BE2C (cell line): ENCODE data around the gene ABHD2.
A peak's percentile ranks its signal among the peaks of the same experiment; 100 is the strongest.
"Not testable (repeated sequence)": the region's sequence is repeated elsewhere in the genome, so short reads cannot be mapped to it uniquely, and the experiment has no call there.

Experiments used
- DNase-seq: peaks from one replicate; pipeline ENCODE4 v3.0.0-alpha.2; 2020
- H3K27me3 ChIP-seq: fragments of 250-450 bp; sonication (Bioruptor Pico); 2 replicates; pipeline ENCODE4 v1.5.1; 2020; ENCODE audit warnings: mild to moderate bottlenecking
- H3K36me3 ChIP-seq: fragments of 250-450 bp; sonication (Bioruptor Pico); 2 replicates; pipeline ENCODE4 v1.5.1; 2020; ENCODE audit warnings: mild to moderate bottlenecking
- H3K4me1 ChIP-seq: fragments of 250-450 bp; sonication (Bioruptor Pico); 2 replicates; pipeline ENCODE4 v1.5.1; 2020
- H3K4me3 ChIP-seq: 2 replicates; pipeline ENCODE4 v1.5.1; 2011; ENCODE audit warnings: low read depth, low read length
- H3K9me3 ChIP-seq: fragments of 250-450 bp; sonication (Bioruptor Pico); 2 replicates; pipeline ENCODE4 v1.5.1; 2020
- TF ChIP-seq, protein P1 (sequence below): IDR thresholded peaks from 2 replicates; pipeline ENCODE4 v1.5.1; 2012; ENCODE audit warnings: mild to moderate bottlenecking, low read depth, low read length

ABHD2 gene

GRCh38 chr15:89083246-89083645, 5.0 kb upstream of the ABHD2 start:
- no peak for DNase-seq
- Histone ChIP-seq H3K36me3 (no peaks in the 10 kb centered on the region), H3K4me3 (no peak overlapping the region), H3K9me3 (no peaks in the 10 kb centered on the region), H3K4me1 (peaks cover 35% of the 10 kb centered on the region), H3K27me3 (no peaks in the 10 kb centered on the region)
- TF ChIP-seq, protein P1, sequence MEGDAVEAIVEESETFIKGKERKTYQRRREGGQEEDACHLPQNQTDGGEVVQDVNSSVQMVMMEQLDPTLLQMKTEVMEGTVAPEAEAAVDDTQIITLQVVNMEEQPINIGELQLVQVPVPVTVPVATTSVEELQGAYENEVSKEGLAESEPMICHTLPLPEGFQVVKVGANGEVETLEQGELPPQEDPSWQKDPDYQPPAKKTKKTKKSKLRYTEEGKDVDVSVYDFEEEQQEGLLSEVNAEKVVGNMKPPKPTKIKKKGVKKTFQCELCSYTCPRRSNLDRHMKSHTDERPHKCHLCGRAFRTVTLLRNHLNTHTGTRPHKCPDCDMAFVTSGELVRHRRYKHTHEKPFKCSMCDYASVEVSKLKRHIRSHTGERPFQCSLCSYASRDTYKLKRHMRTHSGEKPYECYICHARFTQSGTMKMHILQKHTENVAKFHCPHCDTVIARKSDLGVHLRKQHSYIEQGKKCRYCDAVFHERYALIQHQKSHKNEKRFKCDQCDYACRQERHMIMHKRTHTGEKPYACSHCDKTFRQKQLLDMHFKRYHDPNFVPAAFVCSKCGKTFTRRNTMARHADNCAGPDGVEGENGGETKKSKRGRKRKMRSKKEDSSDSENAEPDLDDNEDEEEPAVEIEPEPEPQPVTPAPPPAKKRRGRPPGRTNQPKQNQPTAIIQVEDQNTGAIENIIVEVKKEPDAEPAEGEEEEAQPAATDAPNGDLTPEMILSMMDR: no peak

- DNase-seq: peak; percentile 50
- H3K4me3 ChIP-seq: no peak overlapping the region
Measured at GRCh38 chr15:89085289-89085926, 2.8 kb upstream of the ABHD2 start.

GRCh38 chr15:89085933-89086332, 2.3 kb upstream of the ABHD2 start:
- H3K4me3 ChIP-seq, H3K9me3 ChIP-seq, DNase-seq, H3K36me3 ChIP-seq, H3K27me3 ChIP-seq: not testable (repeated sequence)
- H3K4me1 ChIP-seq: peaks cover 33% of the 10 kb centered on the region

More at GRCh38 chr15:89085289-89085926, 2.8 kb upstream of the ABHD2 start:
- no peaks in the 10 kb centered on the region for H3K36me3 ChIP-seq
- H3K27me3 ChIP-seq: no peaks in the 10 kb centered on the region
- H3K4me1 ChIP-seq: peaks cover 33% of the 10 kb centered on the region
- no peaks in the 10 kb centered on the region for H3K9me3 ChIP-seq
- TF ChIP-seq, protein P1: no peak

- not testable (repeated sequence) for H3K27me3 ChIP-seq, H3K9me3 ChIP-seq, H3K4me3 ChIP-seq, DNase-seq, H3K36me3 ChIP-seq
- H3K4me1 ChIP-seq: peaks cover 33% of the 10 kb centered on the region
Measured at GRCh38 chr15:89086390-89086789, 1.9 kb upstream of the ABHD2 start.

DNA sequence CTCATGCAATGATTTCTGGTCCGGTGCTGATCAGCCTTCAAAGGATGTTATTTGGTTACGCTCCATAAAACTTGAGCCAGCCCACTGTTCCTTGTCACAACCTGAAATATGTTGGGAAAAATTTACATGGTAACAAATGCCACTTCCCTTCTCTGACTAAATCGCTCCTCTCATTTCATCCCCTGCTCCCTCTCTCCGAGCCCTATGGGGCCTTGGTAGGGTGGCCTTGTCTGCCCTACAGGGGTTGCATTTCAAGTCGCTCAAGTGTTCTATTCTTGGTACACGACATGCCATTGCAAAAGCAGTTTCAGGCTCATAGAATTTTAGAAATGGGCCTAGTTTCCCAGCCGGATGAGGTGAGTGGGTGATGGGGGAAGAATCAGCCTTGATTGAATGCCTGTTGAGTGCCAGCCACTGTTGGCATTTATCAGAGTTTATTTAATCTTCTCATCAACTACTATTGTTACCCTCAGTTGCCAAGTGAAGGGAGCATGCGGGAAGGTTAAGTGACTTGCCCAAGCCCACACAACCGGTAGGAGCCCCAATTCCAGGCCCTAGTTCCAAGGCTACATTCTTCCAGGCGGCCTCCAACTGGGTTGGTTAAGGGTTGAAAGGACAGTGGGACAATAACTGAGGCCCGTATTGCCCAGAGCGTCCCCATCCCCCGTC, 961 bp upstream of the ABHD2 start:
- H3K36me3 ChIP-seq: no peaks in the 10 kb centered on the region
- no peak for DNase-seq

DNA sequence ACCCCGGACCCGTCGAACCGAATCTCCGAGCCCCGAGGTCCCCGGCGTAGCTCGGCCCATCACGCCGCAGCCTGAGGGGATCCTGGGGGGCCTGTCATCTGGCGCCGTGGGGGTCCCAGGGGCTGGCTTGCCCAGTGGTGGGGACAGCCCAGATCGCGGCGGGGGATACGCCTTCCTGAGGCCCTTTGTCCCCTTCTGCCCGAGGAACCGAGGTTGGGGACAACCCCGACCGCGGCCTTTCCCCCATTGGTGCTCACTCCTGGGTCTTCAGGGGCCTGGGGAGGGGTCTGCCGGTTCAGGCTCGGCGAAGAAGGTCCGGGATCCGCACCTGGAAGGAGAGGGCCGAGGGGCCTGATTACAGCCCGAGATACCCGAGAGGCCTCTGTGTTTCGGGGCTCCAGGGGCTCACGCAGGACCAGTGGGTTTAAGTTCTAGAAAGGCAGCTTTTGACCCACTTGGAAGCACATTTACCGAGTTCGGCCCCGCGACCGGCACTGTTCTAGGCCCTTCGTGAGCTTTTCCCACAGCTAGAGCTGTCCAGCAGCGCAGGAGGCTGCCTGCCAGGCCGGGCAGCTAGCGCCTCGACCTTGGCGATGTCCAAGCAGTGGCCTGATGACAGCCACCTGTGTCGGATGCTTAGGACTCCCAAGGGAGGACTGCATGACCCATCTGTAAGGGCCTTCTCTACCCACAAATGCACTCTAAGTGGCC, 504 bp downstream of the ABHD2 start:
- H3K36me3 ChIP-seq: peaks cover 5% of the 10 kb centered on the region
- no peaks in the 10 kb centered on the region for H3K27me3 ChIP-seq
- TF ChIP-seq, protein P1: no peak
- H3K9me3 ChIP-seq: no peaks in the 10 kb centered on the region
- peak overlapping the region; percentile 86 for H3K4me3 ChIP-seq
- peaks cover 36% of the 10 kb centered on the region for H3K4me1 ChIP-seq
- DNase-seq: peak; percentile 21

More for the DNA sequence above, 961 bp upstream of the ABHD2 start:
- peaks cover 36% of the 10 kb centered on the region for H3K4me1 ChIP-seq
- H3K4me3 ChIP-seq: peak overlapping the region; percentile 48
- H3K27me3 ChIP-seq: no peaks in the 10 kb centered on the region
- TF ChIP-seq, protein P1: no peak
- no peaks in the 10 kb centered on the region for H3K9me3 ChIP-seq
